SU-DHL-6 (cell line): ENCODE results near the gene CD34.

Experiments used
- H2AFZ ChIP-seq: fragments of 200-600 bp; sonication (generic); 2 replicates; pipeline ENCODE4 v1.6.1; 2014; ENCODE audit warnings: low read depth, mild to moderate bottlenecking, moderate library complexity, mixed read lengths, antibody characterized with exemption, low read length; ENCODE audit not compliant: severe bottlenecking
- H3F3A ChIP-seq: fragments of 200-600 bp; shearing (Covaris generic); 2 replicates; pipeline ENCODE4 v1.6.0; 2016; ENCODE audit warnings: antibody characterized with exemption, mild to moderate bottlenecking; ENCODE audit not compliant: insufficient read depth
- H3K27ac ChIP-seq: fragments of 200-600 bp; sonication (generic); 2 replicates; pipeline ENCODE4 v1.5.1; 2016; ENCODE audit warnings: low read depth, mild to moderate bottlenecking, low read length, moderate library complexity, mixed read lengths
- H3K27me3 ChIP-seq: fragments of 200-600 bp; sonication (generic), shearing (Covaris generic); 2 replicates; pipeline ENCODE4 v1.6.0; 2014; ENCODE audit warnings: mild to moderate bottlenecking, low read length
- H3K36me3 ChIP-seq: fragments of 200-600 bp; sonication (generic); 2 replicates; pipeline ENCODE4 v1.6.1; 2014; ENCODE audit warnings: mild to moderate bottlenecking, low read length, mixed read lengths
- H3K4me2 ChIP-seq: fragments of 300-600, 200-600 bp; shearing (Covaris generic), sonication (generic); 2 replicates; pipeline ENCODE4 v1.6.0; 2014; ENCODE audit warnings: low read length, low read depth, mild to moderate bottlenecking; ENCODE audit not compliant: poor library complexity, severe bottlenecking
- H3K4me3 ChIP-seq: fragments of 200-600 bp; sonication (generic); 2 replicates; pipeline ENCODE4 v1.5.1; 2014; ENCODE audit warnings: antibody characterized with exemption, low read length, mild to moderate bottlenecking, mixed read lengths; ENCODE audit not compliant: insufficient read depth, poor library complexity, severe bottlenecking
- H3K79me2 ChIP-seq: fragments of 200-600 bp; sonication (generic); 2 replicates; pipeline ENCODE4 v1.6.1; 2014; ENCODE audit warnings: mild to moderate bottlenecking, low read length, moderate library complexity; ENCODE audit not compliant: insufficient read depth
- H3K9ac ChIP-seq: fragments of 200-600 bp; sonication (generic); 2 replicates; pipeline ENCODE4 v1.7.0; 2014; ENCODE audit warnings: mild to moderate bottlenecking, low read length
- H3K9me2 ChIP-seq: fragments of 200-600 bp; sonication (generic); replicated peaks from 2 replicates; pipeline ENCODE4 v1.6.1; 2014; ENCODE audit warnings: low read length; ENCODE audit not compliant: insufficient read depth
- H3K9me3 ChIP-seq: fragments of 200-600 bp; sonication (generic); 2 replicates; pipeline ENCODE4 v1.6.1; 2014; ENCODE audit warnings: low read length, mixed read lengths; ENCODE audit not compliant: insufficient read depth
- H4K20me1 ChIP-seq: fragments of 200-600 bp; sonication (generic); 2 replicates; pipeline ENCODE4 v1.6.1; 2014; ENCODE audit warnings: low read depth, mild to moderate bottlenecking, antibody characterized with exemption, low read length, moderate library complexity, mixed read lengths
- EZH2phosphoT487 ChIP-seq: fragments of 200-600 bp; sonication (generic), shearing (Covaris generic); conservative IDR thresholded peaks from 2 replicates; pipeline ENCODE4 v1.6.1; 2018; ENCODE audit warnings: mild to moderate bottlenecking, antibody characterized with exemption, low read length, moderate library complexity, mixed read lengths
- TF ChIP-seq, protein P1 (sequence below): fragments of 200-600 bp; sonication (generic); IDR thresholded peaks from one replicate; pipeline ENCODE4 v1.5.1; 2017; ENCODE audit warnings: antibody characterized with exemption, mild to moderate bottlenecking, low read length, moderate library complexity; ENCODE audit not compliant: insufficient read depth, poor library complexity, severe bottlenecking

CD34 gene

DNA sequence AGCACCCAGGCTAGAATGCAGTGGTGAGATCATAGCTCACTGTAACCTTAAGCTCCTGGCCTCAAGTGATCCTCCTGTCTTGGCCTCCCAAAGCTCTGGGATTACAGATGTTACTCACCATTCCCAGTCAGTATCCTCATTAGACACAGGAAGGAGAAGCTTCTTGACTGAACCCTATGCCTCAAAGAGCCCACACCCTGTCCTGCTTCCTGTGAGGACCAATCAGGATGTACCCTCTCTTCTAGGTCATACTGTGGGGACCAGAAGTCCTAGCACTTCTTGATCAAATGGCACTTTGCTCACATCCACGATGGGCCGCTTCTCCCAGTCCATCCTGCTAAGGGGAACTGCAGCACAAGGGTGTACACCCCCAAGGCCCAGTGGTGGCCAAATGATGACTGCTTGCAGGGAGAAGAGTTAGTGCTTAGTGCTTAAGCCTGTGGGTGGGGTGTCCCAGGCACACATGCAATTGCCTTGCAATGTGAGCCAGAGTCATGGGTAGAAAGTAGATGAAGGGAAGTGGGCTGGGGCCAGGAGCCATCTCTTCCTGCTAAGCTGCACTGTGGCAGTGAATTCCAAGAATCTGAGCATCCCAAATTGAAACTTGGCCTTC lies 9.8 kb downstream of the CD34 start:
- H3F3A ChIP-seq, result no peaks in the 10 kb centered on the region
- no peak overlapping the region for H2AFZ ChIP-seq
- no peak overlapping the region for H3K4me3 ChIP-seq
- H3K36me3 ChIP-seq, result no peaks in the 10 kb centered on the region
- no peaks in the 10 kb centered on the region for H3K9me3 ChIP-seq
- H3K27ac ChIP-seq, result no peak overlapping the region
- H4K20me1 ChIP-seq, result no peaks in the 10 kb centered on the region
- H3K9ac ChIP-seq, result no peak overlapping the region
- H3K79me2 ChIP-seq, result no peaks in the 10 kb centered on the region
- TF ChIP-seq, protein P1, sequence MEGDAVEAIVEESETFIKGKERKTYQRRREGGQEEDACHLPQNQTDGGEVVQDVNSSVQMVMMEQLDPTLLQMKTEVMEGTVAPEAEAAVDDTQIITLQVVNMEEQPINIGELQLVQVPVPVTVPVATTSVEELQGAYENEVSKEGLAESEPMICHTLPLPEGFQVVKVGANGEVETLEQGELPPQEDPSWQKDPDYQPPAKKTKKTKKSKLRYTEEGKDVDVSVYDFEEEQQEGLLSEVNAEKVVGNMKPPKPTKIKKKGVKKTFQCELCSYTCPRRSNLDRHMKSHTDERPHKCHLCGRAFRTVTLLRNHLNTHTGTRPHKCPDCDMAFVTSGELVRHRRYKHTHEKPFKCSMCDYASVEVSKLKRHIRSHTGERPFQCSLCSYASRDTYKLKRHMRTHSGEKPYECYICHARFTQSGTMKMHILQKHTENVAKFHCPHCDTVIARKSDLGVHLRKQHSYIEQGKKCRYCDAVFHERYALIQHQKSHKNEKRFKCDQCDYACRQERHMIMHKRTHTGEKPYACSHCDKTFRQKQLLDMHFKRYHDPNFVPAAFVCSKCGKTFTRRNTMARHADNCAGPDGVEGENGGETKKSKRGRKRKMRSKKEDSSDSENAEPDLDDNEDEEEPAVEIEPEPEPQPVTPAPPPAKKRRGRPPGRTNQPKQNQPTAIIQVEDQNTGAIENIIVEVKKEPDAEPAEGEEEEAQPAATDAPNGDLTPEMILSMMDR, result no peak
- TF ChIP-seq EZH2phosphoT487, result no peak
- H3K4me2 ChIP-seq, result no peak overlapping the region
- H3K9me2 ChIP-seq, result no peaks in the 10 kb centered on the region
- no peaks in the 10 kb centered on the region for H3K27me3 ChIP-seq

DNA sequence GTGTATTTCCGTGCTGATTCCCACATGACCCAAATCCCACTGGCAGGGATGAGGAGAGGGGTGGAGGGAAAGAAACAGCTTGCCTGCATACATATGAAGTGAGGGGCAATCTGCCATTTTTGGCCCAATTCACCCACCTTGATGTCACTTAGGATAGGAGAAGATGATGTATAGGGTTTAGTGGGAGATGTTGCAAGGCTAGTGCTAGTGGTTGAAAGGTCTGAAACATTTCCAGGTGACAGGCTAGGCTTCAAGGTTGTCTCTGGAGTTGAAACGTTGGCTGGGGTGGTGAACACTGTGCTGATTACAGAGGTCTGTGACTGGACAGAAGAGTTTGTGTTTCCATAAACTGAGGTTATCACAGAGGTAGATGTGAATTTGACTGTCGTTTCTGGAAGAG lies 12.1 kb downstream of the CD34 start:
- no peaks in the 10 kb centered on the region for H3K9me2 ChIP-seq
- H3K27me3 ChIP-seq, result no peaks in the 10 kb centered on the region
- H3K9ac ChIP-seq, result no peak overlapping the region
- no peaks in the 10 kb centered on the region for H3K79me2 ChIP-seq
- H4K20me1 ChIP-seq, result no peaks in the 10 kb centered on the region
- no peak overlapping the region for H3K4me2 ChIP-seq
- no peak overlapping the region for H2AFZ ChIP-seq
- TF ChIP-seq EZH2phosphoT487, result no peak
- TF ChIP-seq, protein P1, result no peak
- no peak overlapping the region for H3K27ac ChIP-seq
- no peak overlapping the region for H3K4me3 ChIP-seq
- H3K9me3 ChIP-seq, result no peaks in the 10 kb centered on the region
- H3K36me3 ChIP-seq, result no peaks in the 10 kb centered on the region
- H3F3A ChIP-seq, result no peaks in the 10 kb centered on the region

DNA sequence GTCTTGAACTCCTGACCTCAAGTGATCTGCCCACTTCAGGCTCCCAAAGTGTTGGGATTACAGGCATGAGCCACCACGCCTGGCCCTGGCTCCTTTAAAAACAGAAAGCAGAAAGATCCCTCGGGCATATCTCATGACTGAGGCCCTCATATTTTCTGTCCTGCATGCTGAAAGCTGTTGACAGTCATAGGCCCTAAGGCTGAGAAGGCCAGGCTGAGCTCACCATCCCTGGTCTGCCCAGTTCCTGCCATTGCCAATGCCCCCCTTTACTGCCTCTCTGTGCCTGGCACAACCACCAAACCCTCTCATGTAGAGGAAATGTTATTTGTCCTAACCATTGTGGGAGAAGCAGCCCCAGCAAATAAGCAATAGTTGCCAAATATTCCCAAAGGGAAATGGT lies 12.7 kb downstream of the CD34 start:
- Histone ChIP-seq H3K9ac (no peak overlapping the region), H2AFZ (no peak overlapping the region)

More for the DNA sequence above, 12.7 kb downstream of the CD34 start:
- no peaks in the 10 kb centered on the region for H4K20me1 ChIP-seq
- no peaks in the 10 kb centered on the region for H3K9me2 ChIP-seq
- no peak overlapping the region for H3K4me3 ChIP-seq
- no peak for TF ChIP-seq EZH2phosphoT487
- TF ChIP-seq, protein P1, result no peak
- H3K79me2 ChIP-seq, result no peaks in the 10 kb centered on the region
- no peaks in the 10 kb centered on the region for H3K9me3 ChIP-seq
- no peaks in the 10 kb centered on the region for H3F3A ChIP-seq
- H3K27me3 ChIP-seq, result no peaks in the 10 kb centered on the region
- no peak overlapping the region for H3K4me2 ChIP-seq
- no peak overlapping the region for H3K27ac ChIP-seq
- H3K36me3 ChIP-seq, result no peaks in the 10 kb centered on the region
